GM12878 (cell line): ENCODE measurements around the gene AIF1. TPM values are rescaled to one million over a fixed set of nuclear protein-coding genes. Genes with fewer than 3 reads are reported as not detected.

Experiments used
- ASH2L ChIP-seq: fragments of 300-600, 200-600 bp; sonication (generic); IDR thresholded peaks from 2 replicates; pipeline ENCODE4 v1.6.1; 2017; ENCODE audit warnings: low read depth, mild to moderate bottlenecking, borderline replicate concordance
- DPF2 ChIP-seq: fragments of 450-650 bp; IDR thresholded peaks from 2 replicates; pipeline ENCODE4 v1.6.1; 2017; ENCODE audit warnings: mild to moderate bottlenecking
- HCFC1 ChIP-seq: fragments of 150-350 bp; IDR thresholded peaks from 2 replicates; pipeline ENCODE4 v1.6.1; 2014; ENCODE audit warnings: low read length
- HDAC6 ChIP-seq: fragments of 200-600 bp; sonication (generic); IDR thresholded peaks from one replicate; pipeline ENCODE4 v1.8.0; 2017; ENCODE audit warnings: antibody characterized with exemption; ENCODE audit not compliant: unreplicated experiment
- IKZF1 ChIP-seq: fragments of 450-650 bp; conservative IDR thresholded peaks from 2 replicates; pipeline ENCODE4 v1.6.1; 2017; ENCODE audit warnings: antibody characterized with exemption, mild to moderate bottlenecking
- IKZF2 ChIP-seq, 2 experiments: fragments of 450-650 bp; IDR thresholded peaks; 2 replicates each; pipeline ENCODE4 v1.6.1; 2017; ENCODE audit warnings: mild to moderate bottlenecking in 2 of 2, moderate library complexity in 2 of 2
- IRF5 ChIP-seq: fragments of 450-650 bp; IDR thresholded peaks from 2 replicates; pipeline ENCODE4 v1.6.1; 2017; ENCODE audit warnings: borderline replicate concordance
- JUND ChIP-seq: IDR thresholded peaks from 2 replicates; pipeline ENCODE4 v1.6.1; 2012; ENCODE audit warnings: low read depth, mild to moderate bottlenecking, low read length, improper control_type of control experiment, moderate library complexity
- KDM1A ChIP-seq: fragments of 200-600 bp; sonication (generic); IDR thresholded peaks from 2 replicates; pipeline ENCODE4 v1.6.1; 2016; ENCODE audit warnings: borderline replicate concordance
- MTA2 ChIP-seq: fragments of 450-650 bp; IDR thresholded peaks from 2 replicates; pipeline ENCODE4 v1.6.1; 2016; ENCODE audit warnings: low read depth, mild to moderate bottlenecking, moderate library complexity
- MTA3 ChIP-seq: IDR thresholded peaks from 2 replicates; pipeline ENCODE4 v1.6.1; 2012; ENCODE audit warnings: low read length, inconsistent platforms, borderline replicate concordance
- NFXL1 ChIP-seq: fragments of 450-650 bp; IDR thresholded peaks from 2 replicates; pipeline ENCODE4 v1.6.1; 2017; ENCODE audit warnings: antibody characterized with exemption, mild to moderate bottlenecking, borderline replicate concordance
- NR2C1 ChIP-seq: fragments of 450-650 bp; IDR thresholded peaks from 2 replicates; pipeline ENCODE4 v1.6.1; 2017; ENCODE audit warnings: antibody characterized with exemption, mild to moderate bottlenecking, moderate library complexity
- RELB ChIP-seq: fragments of 450-650 bp; IDR thresholded peaks from 2 replicates; pipeline ENCODE4 v1.6.1; 2017; ENCODE audit warnings: low read depth, mild to moderate bottlenecking, moderate library complexity
- SREBF2 ChIP-seq: IDR thresholded peaks from 2 replicates; pipeline ENCODE4 v1.6.1; 2012; ENCODE audit warnings: mild to moderate bottlenecking, low read length
- SUZ12 ChIP-seq: fragments of 200-600 bp; sonication (generic); IDR thresholded peaks from one replicate; pipeline ENCODE4 v1.6.1; 2018; ENCODE audit warnings: antibody characterized with exemption, mild to moderate bottlenecking; ENCODE audit not compliant: unreplicated experiment
- TBL1XR1 ChIP-seq: IDR thresholded peaks from 2 replicates; pipeline ENCODE4 v1.6.1; 2012; ENCODE audit warnings: low read depth, low read length, improper control_type of control experiment
- WRNIP1 ChIP-seq: IDR thresholded peaks from 2 replicates; pipeline ENCODE4 v1.6.1; 2011; ENCODE audit warnings: low read depth, low read length, improper control_type of control experiment, borderline replicate concordance
- YBX1 ChIP-seq: fragments of 450-650 bp; IDR thresholded peaks from 2 replicates; pipeline ENCODE4 v1.6.1; 2016; ENCODE audit warnings: antibody characterized with exemption
- ZNF274 ChIP-seq: IDR thresholded peaks from one replicate; pipeline ENCODE4 v1.8.0; 2011; ENCODE audit not compliant: insufficient read length, insufficient read depth
- polyA plus RNA-seq, 11 experiments: library from polyadenylated mRNA; depleted of rRNA in 4 of 11; unstranded in 6 of 11; stranded (reverse) in 5 of 11; fragments of >200 nt; fragmentation: Nextera tagmentation in 4 of 11; fragmentation: Illumina TruSeq in 1 of 11; extraction: Ambion mirVana in 4 of 11; extraction: Trizol in 1 of 11; gene quantifications; 1 replicate in 1 of 11; 2 replicates in 10 of 11; pipeline versions ENCODE4 v1.2.1 to v1.2.3, GENCODE V29; 2011 to 2016; ENCODE audit warnings: inconsistent platforms in 2 of 11, missing spikeins in 2 of 11, low read depth in 1 of 11
- total RNA-seq, 4 experiments: library from RNA; depleted of rRNA in 3 of 4; stranded (reverse); fragments of >200 nt in 3 of 4; fragmentation: Illumina TruSeq in 1 of 4; extraction: Trizol in 1 of 4; gene quantifications; 2 replicates each; pipeline versions ENCODE4 v1.2.1 to v1.2.3, GENCODE V29; 2013 to 2021
- TF ChIP-seq, protein P1 (sequence below): fragments of 450-650 bp; conservative IDR thresholded peaks from 2 replicates; pipeline ENCODE4 v1.6.1; 2017; ENCODE audit warnings: mild to moderate bottlenecking, moderate library complexity
- TF ChIP-seq, protein P2 (sequence below): fragments of 150-350 bp; IDR thresholded peaks from 2 replicates; pipeline ENCODE4 v1.6.1; 2014; ENCODE audit warnings: mild to moderate bottlenecking, low read depth, low read length
- TF ChIP-seq, protein P3 (sequence below): IDR thresholded peaks from 2 replicates; pipeline ENCODE4 v1.6.1; 2012; ENCODE audit warnings: low read depth, low read length, improper control_type of control experiment

AIF1 gene
- total and polyA plus RNA-seq, 10 of the 15 experiments (the other 5 are each of a cell fraction or from before 2014, with no cell fraction given) = 1.9 to 256 (median 134) TPM

GRCh38 chr6:31587791-31588777, 26.9 kb upstream of the AIF1 start (continued):
- TF ChIP-seq KDM1A (no peak), NFXL1 (no peak), NR2C1 (no peak), SUZ12 (no peak), IKZF1 (0 out of 2 replicates have a peak, but pooled peaks have one; percentile 31), YBX1 (0 out of 2 replicates have a peak, but pooled peaks have one; percentile 18), IRF5 (no peak), TBL1XR1 (no peak), JUND (no peak), SREBF2 (no peak), IKZF2 (IDR thresholded peaks at IDR 0.05) (peak; percentile 43 to 74; a peak in 3 of 4 replicates), RELB (0 out of 2 replicates have a peak, but pooled peaks have one; percentile 11), HCFC1 (no peak), MTA3 (no peak), ZNF274 (no peak), DPF2 (no peak), HDAC6 (no peak), MTA2 (peak; percentile 42), WRNIP1 (no peak), ASH2L (no peak)
- TF ChIP-seq, protein P1, sequence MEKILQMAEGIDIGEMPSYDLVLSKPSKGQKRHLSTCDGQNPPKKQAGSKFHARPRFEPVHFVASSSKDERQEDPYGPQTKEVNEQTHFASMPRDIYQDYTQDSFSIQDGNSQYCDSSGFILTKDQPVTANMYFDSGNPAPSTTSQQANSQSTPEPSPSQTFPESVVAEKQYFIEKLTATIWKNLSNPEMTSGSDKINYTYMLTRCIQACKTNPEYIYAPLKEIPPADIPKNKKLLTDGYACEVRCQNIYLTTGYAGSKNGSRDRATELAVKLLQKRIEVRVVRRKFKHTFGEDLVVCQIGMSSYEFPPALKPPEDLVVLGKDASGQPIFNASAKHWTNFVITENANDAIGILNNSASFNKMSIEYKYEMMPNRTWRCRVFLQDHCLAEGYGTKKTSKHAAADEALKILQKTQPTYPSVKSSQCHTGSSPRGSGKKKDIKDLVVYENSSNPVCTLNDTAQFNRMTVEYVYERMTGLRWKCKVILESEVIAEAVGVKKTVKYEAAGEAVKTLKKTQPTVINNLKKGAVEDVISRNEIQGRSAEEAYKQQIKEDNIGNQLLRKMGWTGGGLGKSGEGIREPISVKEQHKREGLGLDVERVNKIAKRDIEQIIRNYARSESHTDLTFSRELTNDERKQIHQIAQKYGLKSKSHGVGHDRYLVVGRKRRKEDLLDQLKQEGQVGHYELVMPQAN = no peak
- TF ChIP-seq, protein P2, sequence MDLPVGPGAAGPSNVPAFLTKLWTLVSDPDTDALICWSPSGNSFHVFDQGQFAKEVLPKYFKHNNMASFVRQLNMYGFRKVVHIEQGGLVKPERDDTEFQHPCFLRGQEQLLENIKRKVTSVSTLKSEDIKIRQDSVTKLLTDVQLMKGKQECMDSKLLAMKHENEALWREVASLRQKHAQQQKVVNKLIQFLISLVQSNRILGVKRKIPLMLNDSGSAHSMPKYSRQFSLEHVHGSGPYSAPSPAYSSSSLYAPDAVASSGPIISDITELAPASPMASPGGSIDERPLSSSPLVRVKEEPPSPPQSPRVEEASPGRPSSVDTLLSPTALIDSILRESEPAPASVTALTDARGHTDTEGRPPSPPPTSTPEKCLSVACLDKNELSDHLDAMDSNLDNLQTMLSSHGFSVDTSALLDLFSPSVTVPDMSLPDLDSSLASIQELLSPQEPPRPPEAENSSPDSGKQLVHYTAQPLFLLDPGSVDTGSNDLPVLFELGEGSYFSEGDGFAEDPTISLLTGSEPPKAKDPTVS = no peak
- TF ChIP-seq, protein P3, sequence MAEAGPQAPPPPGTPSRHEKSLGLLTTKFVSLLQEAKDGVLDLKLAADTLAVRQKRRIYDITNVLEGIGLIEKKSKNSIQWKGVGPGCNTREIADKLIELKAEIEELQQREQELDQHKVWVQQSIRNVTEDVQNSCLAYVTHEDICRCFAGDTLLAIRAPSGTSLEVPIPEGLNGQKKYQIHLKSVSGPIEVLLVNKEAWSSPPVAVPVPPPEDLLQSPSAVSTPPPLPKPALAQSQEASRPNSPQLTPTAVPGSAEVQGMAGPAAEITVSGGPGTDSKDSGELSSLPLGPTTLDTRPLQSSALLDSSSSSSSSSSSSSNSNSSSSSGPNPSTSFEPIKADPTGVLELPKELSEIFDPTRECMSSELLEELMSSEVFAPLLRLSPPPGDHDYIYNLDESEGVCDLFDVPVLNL = no peak
